ENCODE results near the gene PATJ.

Gene PATJ

GRCh38 chr1:62210960-62211359 lies 468.7 kb downstream of the PATJ start:
- no peak overlapping the region for H3K4me3 ChIP-seq (ENCODE audit: insufficient read depth, low read length, poor library complexity, severe bottlenecking)
- H3K27me3 ChIP-seq (ENCODE audit: low read length), result no peaks in the 10 kb centered on the region
- H4K20me1 ChIP-seq (ENCODE audit: low read depth, low read length), result no peaks in the 10 kb centered on the region
- H3F3A ChIP-seq (ENCODE audit: insufficient read depth), result no peaks in the 10 kb centered on the region
- no peak overlapping the region for H3K27ac ChIP-seq (ENCODE audit: low read depth, low read length)
- H3K9me3 ChIP-seq (ENCODE audit: insufficient read depth, low read length), result peaks cover 7% of the 10 kb centered on the region; the same call in 1 of the 2 replicates
- H3K9ac ChIP-seq (ENCODE audit: low read length), result no peak overlapping the region
- no peaks in the 10 kb centered on the region for H3K79me2 ChIP-seq (ENCODE audit: insufficient read depth, low read length)
- TF ChIP-seq EZH2phosphoT487 (conservative IDR thresholded peaks at IDR 0.05; ENCODE audit: low read length) (no peak), CTCF (IDR thresholded peaks at IDR 0.05; ENCODE audit: insufficient read depth, low read length, poor library complexity, severe bottlenecking) (no peak)
- H3K4me2 ChIP-seq (ENCODE audit: low read depth, low read length, poor library complexity, severe bottlenecking), result no peak overlapping the region
- H3K36me3 ChIP-seq (ENCODE audit: low read length), result no peaks in the 10 kb centered on the region
- no peak overlapping the region for H2AFZ ChIP-seq (ENCODE audit: low read depth, low read length, severe bottlenecking)
- no peaks in the 10 kb centered on the region for H3K9me2 ChIP-seq (replicated peaks; ENCODE audit: insufficient read depth, low read length)

- H3K27ac ChIP-seq (ENCODE audit: low read depth, low read length), result no peak overlapping the region
- no peaks in the 10 kb centered on the region for H3K36me3 ChIP-seq (ENCODE audit: low read length)
- no peaks in the 10 kb centered on the region for H3K9me2 ChIP-seq (replicated peaks; ENCODE audit: insufficient read depth, low read length)
- no peak overlapping the region for H3K4me2 ChIP-seq (ENCODE audit: low read depth, low read length, poor library complexity, severe bottlenecking)
- no peak overlapping the region for H3K9ac ChIP-seq (ENCODE audit: low read length)
- no peaks in the 10 kb centered on the region for H3F3A ChIP-seq (ENCODE audit: insufficient read depth)
- no peaks in the 10 kb centered on the region for H4K20me1 ChIP-seq (ENCODE audit: low read depth, low read length)
- peaks cover 7% of the 10 kb centered on the region; the same call in 1 of the 2 replicates for H3K9me3 ChIP-seq (ENCODE audit: insufficient read depth, low read length)
- TF ChIP-seq CTCF (IDR thresholded peaks at IDR 0.05; ENCODE audit: insufficient read depth, low read length, poor library complexity, severe bottlenecking) (no peak), EZH2phosphoT487 (conservative IDR thresholded peaks at IDR 0.05; ENCODE audit: low read length) (no peak)
- no peak overlapping the region for H3K4me3 ChIP-seq (ENCODE audit: insufficient read depth, low read length, poor library complexity, severe bottlenecking)
- H3K27me3 ChIP-seq (ENCODE audit: low read length), result no peaks in the 10 kb centered on the region
- H3K79me2 ChIP-seq (ENCODE audit: insufficient read depth, low read length), result no peaks in the 10 kb centered on the region
- no peak overlapping the region for H2AFZ ChIP-seq (ENCODE audit: low read depth, low read length, severe bottlenecking)
Observed at GRCh38 chr1:62212411-62212810, 470.1 kb downstream of the PATJ start.

GRCh38 chr1:62213075-62213914 lies 471.0 kb downstream of the PATJ start:
- no peaks in the 10 kb centered on the region for H3F3A ChIP-seq (ENCODE audit: insufficient read depth)
- no peak for TF ChIP-seq CTCF (IDR thresholded peaks at IDR 0.05; ENCODE audit: insufficient read depth, low read length, poor library complexity, severe bottlenecking)
- TF ChIP-seq EZH2phosphoT487 (conservative IDR thresholded peaks at IDR 0.05; ENCODE audit: low read length), result no peak
- no peaks in the 10 kb centered on the region for H3K79me2 ChIP-seq (ENCODE audit: insufficient read depth, low read length)
- H3K9ac ChIP-seq (ENCODE audit: low read length), result no peak overlapping the region
- no peak overlapping the region for H3K4me2 ChIP-seq (ENCODE audit: low read depth, low read length, poor library complexity, severe bottlenecking)
- peaks cover 7% of the 10 kb centered on the region; the same call in 1 of the 2 replicates for H3K9me3 ChIP-seq (ENCODE audit: insufficient read depth, low read length)
- no peaks in the 10 kb centered on the region for H3K9me2 ChIP-seq (replicated peaks; ENCODE audit: insufficient read depth, low read length)
- H3K4me3 ChIP-seq (ENCODE audit: insufficient read depth, low read length, poor library complexity, severe bottlenecking), result no peak overlapping the region
- H2AFZ ChIP-seq (ENCODE audit: low read depth, low read length, severe bottlenecking), result no peak overlapping the region
- H3K36me3 ChIP-seq (ENCODE audit: low read length), result no peaks in the 10 kb centered on the region
- H3K27me3 ChIP-seq (ENCODE audit: low read length), result no peaks in the 10 kb centered on the region
- H3K27ac ChIP-seq (ENCODE audit: low read depth, low read length), result no peak overlapping the region
- H4K20me1 ChIP-seq (ENCODE audit: low read depth, low read length), result no peaks in the 10 kb centered on the region

Data from SU-DHL-6 (cell line).